EH (cell line): ENCODE measurements around the gene ANKAR.
"Not testable (repeated sequence)": the region's sequence is repeated elsewhere in the genome, so short reads cannot be mapped to it uniquely, and the experiment has no call there.

Source experiments
- DNase-seq: peaks from one replicate; pipeline ENCODE4 v3.0.0-alpha.2; 2015; ENCODE audit warnings: low read depth

ANKAR gene

GRCh38 chr2:189674374-189675112 lies at the start of gene ANKAR:
TSS of gene ANKAR (plus strand) at chr2:189674670. CDS start at chr2:189676491, 1,821 bp downstream.
- DNase-seq = peak; percentile 93

DNA sequence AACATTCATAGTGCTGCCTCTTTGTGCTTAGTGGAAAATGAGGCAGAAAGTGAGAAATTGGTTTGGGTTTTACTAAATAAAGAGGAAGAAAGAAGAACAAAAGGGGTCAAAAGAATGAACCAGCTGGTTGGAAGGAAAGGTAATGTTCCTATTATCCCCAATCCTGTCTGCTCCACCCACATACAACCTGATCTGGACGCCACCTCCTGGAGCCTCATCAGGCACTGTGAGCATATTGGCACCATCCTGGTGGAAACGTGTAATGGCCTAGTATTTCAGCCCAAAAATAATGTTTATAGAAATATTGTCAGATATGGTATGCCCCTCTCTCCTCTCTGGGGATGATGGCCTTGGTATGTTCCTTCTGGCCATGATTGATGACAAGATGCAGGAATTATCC lies 48.8 kb upstream of the ANKAR start:
- no peak for DNase-seq

- no peak for DNase-seq
Observed at GRCh38 chr2:189627789-189628188, 46.7 kb upstream of the ANKAR start.

GRCh38 chr2:189628817-189629530 lies 45.5 kb upstream of the ANKAR start:
- no peak for DNase-seq

- DNase-seq = peak; percentile 41
Observed at GRCh38 chr2:189629531-189630453, 44.7 kb upstream of the ANKAR start.

DNA sequence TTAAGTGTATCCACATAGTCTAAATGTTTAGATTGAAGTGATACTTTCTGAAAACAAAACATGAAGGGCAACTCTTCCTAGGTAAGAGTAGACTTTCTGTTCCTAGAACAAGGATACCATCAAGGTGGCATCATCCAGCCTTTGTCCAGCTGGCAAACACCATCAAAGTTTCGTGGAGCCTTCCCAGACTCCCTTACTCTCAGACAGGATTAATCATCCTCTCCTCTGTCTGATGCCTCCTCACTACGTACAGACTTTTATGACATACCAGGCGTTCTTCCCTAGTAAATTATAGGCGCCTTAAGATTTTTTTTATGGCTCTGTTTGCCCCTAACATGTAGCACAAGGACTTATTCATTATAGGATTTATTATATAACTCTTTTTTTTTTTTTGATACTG lies 42.6 kb upstream of the ANKAR start:
- DNase-seq = peak; percentile 86

DNA sequence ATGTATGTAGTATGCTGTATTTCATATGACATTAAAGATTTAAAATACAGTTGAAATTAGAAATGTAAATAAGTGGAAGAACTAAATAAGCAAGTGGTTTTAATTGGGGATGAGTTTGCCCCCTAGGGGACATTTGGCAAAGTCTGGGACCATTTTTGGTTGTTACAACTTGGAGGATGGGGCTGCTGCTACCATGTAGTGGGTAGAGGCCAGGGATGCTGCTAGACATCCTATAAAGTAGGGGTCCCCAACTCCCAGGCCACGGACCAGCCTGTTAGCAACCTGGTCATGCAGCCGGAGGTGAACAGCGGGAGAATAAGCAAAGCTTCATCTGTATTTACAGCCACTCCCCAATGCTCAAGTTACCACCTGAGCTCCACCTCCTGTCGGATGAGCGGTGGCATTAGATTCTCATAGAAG lies 41.1 kb upstream of the ANKAR start:
- no peak for DNase-seq

GRCh38 chr2:189635353-189635752 lies 39.1 kb upstream of the ANKAR start:
- DNase-seq = no peak

DNA sequence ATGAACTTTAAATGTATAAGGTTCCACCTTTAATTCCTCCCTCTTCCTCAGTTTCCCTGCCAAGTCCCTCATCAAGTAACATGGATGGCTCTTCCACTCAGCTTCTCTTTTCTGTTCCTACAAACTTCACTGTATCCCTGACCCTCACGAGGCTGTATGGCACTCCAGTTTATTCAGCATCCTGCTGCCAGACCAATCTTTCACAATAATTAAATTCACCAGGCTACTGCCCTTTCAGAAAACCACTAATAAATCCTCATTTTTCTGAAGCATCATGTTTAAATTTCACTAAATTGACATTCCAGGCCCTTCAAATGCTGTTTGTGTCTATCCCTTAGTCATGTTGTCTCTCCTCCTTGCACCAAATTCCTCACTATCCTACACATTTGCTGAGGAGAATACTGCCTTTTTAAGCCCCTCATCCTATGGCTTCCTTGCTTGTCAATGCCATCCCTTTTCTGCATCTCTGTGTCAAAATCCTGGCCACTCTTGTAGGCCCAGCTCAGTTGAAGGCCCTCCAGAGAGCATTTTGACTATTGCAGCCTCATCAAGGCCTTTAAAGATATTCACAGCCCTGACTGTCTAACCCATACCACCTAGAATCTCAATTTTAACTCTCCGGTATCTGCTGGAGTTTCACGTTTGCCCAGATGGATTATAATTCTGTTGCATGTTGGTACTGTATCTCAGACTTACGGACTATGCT lies 36.0 kb upstream of the ANKAR start:
- no peak for DNase-seq

GRCh38 chr2:189639007-189639609 lies 35.4 kb upstream of the ANKAR start:
- no peak for DNase-seq

DNA sequence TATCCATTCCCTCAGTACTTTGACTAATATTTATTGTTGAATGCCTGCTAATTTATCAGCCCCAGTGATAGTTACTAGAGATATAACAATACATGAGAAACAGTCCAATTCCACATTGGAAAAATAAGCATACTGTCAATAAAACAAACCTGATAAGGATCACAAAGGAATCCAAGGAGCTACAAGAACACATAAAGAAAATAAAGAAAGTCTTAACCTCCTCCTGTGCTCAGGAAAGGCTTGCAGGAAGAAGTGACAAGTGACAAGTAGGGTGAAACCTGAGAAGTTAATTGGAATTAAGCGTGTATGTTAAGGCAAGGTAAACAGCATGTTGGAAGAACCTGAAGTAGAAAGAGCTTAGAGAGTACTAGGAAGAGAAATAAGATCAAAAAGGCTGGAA lies 33.5 kb upstream of the ANKAR start:
- DNase-seq = no peak

- no peak for DNase-seq
Observed at GRCh38 chr2:189641590-189641989, 32.9 kb upstream of the ANKAR start.

GRCh38 chr2:189646521-189646920 lies 27.9 kb upstream of the ANKAR start:
- no peak for DNase-seq

GRCh38 chr2:189648846-189649509 lies 25.5 kb upstream of the ANKAR start:
- peak; percentile 65 for DNase-seq

DNA sequence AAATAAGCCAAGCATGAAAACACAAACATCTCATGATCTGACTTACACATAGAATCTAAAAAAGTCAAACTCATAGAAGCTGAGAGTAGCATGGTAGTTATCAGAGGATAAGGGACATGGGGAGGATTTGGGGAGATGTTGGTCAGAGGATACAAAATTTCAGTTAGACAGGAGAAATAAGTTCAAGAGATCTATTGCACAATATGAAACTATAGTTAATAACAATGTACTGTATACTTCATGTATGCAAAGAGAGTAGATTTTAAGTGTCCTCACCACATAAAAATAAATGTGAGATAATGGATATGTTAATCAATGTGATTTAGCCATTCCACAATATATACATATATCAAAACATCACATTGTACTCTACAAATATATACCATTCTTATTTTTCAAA lies 23.2 kb upstream of the ANKAR start:
- DNase-seq = no peak

- not testable (repeated sequence) for DNase-seq
Observed at GRCh38 chr2:189653464-189653863, 21.0 kb upstream of the ANKAR start.

DNA sequence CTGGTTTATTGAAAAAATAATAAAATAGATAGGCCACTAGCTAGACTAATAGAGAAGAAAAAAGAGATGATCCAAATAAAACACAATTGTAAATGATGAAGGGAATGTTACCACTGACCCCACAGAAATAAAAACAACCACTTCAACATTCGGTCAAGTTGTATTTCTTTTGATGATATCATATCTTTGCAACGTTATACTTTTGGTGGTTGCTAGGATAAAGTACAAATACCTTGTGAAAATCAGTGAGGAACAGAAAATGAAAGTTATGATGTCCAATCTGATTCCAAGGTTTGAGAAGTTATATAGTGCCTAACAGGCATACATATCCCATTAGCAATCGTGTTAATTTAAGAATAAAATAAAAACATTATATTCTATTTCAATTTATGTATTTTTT lies 19.8 kb upstream of the ANKAR start:
- peak; percentile 28 for DNase-seq

DNA sequence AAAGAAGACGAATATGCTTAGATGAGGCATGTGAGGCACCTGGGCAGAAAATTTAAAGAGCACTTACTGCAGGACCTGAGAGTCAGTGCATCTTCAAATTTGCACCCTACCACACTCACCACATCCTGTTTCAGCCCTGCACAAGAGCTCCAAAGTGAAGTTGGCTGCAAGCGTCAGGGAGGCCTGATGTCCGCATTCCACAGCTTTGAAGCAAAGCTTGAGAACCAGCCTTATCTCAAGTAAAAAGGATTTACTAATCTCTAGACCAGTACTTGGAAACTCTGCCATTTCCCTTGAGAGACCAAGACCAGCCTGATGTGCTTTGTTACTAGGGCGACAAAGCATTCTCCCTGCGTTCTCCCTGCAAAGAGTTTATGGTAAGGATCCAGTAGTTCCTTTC lies 16.6 kb upstream of the ANKAR start:
- DNase-seq = peak; percentile 27

- no peak for DNase-seq
Observed at GRCh38 chr2:189658306-189659212, 15.9 kb upstream of the ANKAR start.

DNA sequence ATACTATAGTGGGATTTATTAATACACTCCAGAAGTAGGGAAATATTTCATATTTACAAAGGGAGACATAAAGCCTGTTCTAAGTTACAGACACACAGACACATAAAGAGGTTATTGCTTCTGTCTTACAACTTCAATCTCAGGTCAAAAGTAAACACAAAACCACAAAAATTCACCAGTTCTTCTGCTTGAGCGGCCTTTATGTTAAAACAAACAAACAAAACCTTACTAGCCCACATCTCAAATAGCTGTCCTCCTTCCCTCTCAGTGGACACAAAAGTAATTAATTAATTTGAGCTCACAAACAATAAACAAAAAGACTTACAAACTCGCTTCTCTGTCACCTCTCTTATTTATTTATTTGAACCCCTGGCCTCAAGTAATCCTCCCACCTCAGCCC lies 14.7 kb upstream of the ANKAR start:
- no peak for DNase-seq
